Sigmoid colon (tissue), 3 donors: ENCODE results near the gene ERAL1.

Experiments used
- POLR2A ChIP-seq, 2 donors: fragments of 450-650 bp; IDR thresholded peaks; one replicate each; pipeline ENCODE4 v1.6.1; 2016; ENCODE audit warnings: antibody characterized with exemption in 2 of 2, mild to moderate bottlenecking in 2 of 2, moderate library complexity in 2 of 2
- TF ChIP-seq, protein P1 (sequence below), 4 experiments: fragments of 450-650 bp in 3 of 4; fragments of 200-600 bp in 1 of 4; IDR thresholded peaks; one replicate each; pipeline ENCODE4 v1.5.1; 2016 to 2019; ENCODE audit warnings: antibody characterized with exemption in 4 of 4, mild to moderate bottlenecking in 3 of 4, moderate library complexity in 2 of 4

- TF ChIP-seq, protein P1, sequence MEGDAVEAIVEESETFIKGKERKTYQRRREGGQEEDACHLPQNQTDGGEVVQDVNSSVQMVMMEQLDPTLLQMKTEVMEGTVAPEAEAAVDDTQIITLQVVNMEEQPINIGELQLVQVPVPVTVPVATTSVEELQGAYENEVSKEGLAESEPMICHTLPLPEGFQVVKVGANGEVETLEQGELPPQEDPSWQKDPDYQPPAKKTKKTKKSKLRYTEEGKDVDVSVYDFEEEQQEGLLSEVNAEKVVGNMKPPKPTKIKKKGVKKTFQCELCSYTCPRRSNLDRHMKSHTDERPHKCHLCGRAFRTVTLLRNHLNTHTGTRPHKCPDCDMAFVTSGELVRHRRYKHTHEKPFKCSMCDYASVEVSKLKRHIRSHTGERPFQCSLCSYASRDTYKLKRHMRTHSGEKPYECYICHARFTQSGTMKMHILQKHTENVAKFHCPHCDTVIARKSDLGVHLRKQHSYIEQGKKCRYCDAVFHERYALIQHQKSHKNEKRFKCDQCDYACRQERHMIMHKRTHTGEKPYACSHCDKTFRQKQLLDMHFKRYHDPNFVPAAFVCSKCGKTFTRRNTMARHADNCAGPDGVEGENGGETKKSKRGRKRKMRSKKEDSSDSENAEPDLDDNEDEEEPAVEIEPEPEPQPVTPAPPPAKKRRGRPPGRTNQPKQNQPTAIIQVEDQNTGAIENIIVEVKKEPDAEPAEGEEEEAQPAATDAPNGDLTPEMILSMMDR (IDR thresholded peaks at IDR 0.05), result no peak
- no peak for TF ChIP-seq POLR2A (IDR thresholded peaks at IDR 0.05)
Observed at GRCh38 chr17:28861393-28862203, 6.8 kb downstream of the ERAL1 start.
